Stimulated activated CD4-positive, alpha-beta T cell treated with anti-CD3 and anti-CD28 coated beads, TNF-alpha, amount 100 ng/mL, for 48 hours (primary cell): ENCODE results near the gene DYTN.

ENCODE experiments used
- DNase-seq, 3 donors: peaks; one replicate each; pipeline ENCODE4 v3.0.0-alpha.2; 2020; ENCODE audit warnings: low read depth in 3 of 3

Gene DYTN

GRCh38 chr2:206700156-206700555 lies 18.0 kb downstream of the DYTN start:
- DNase-seq: no peak

- DNase-seq: no peak
Measured at GRCh38 chr2:206698811-206699210, 19.4 kb downstream of the DYTN start.

GRCh38 chr2:206696910-206697309 lies 21.3 kb downstream of the DYTN start:
- no peak for DNase-seq

GRCh38 chr2:206693399-206694137 lies 24.6 kb downstream of the DYTN start:
- DNase-seq: peak in 2 of 3 donors; percentile 10 to 19

- DNase-seq: no peak
Measured at GRCh38 chr2:206692971-206693370, 25.2 kb downstream of the DYTN start.

GRCh38 chr2:206688990-206689389 lies 29.2 kb downstream of the DYTN start:
- DNase-seq: no peak

- DNase-seq: no peak
Measured at GRCh38 chr2:206688453-206688852, 29.7 kb downstream of the DYTN start.

GRCh38 chr2:206683546-206683945 lies 34.6 kb downstream of the DYTN start:
- no peak for DNase-seq

- no peak for DNase-seq
Measured at GRCh38 chr2:206670531-206671319, 47.5 kb downstream of the DYTN start.

GRCh38 chr2:206665251-206665650 lies 52.9 kb downstream of the DYTN start:
- no peak for DNase-seq

GRCh38 chr2:206657087-206657486 lies 61.1 kb downstream of the DYTN start:
- DNase-seq: no peak

GRCh38 chr2:206647985-206648384 lies 70.2 kb downstream of the DYTN start:
- no peak for DNase-seq

- peak; percentile 2 to 9 (median 3) for DNase-seq
Measured at GRCh38 chr2:206642075-206643025, 75.8 kb downstream of the DYTN start, which contains the start of gene FAM237A. FAM237A (plus strand) TSS chr2:206642487; CDS start chr2:206644237, 1,750 bp downstream.

- no peak for DNase-seq
Measured at GRCh38 chr2:206641226-206641625, 77.0 kb downstream of the DYTN start.

- no peak for DNase-seq
Measured at GRCh38 chr2:206639636-206640035, 78.6 kb downstream of the DYTN start.

GRCh38 chr2:206635015-206635414 lies 83.2 kb downstream of the DYTN start:
- no peak for DNase-seq

GRCh38 chr2:206631340-206631739 lies 86.9 kb downstream of the DYTN start:
- DNase-seq: no peak

- DNase-seq: no peak
Measured at GRCh38 chr2:206627632-206628031, 90.6 kb downstream of the DYTN start.

GRCh38 chr2:206626108-206626507 lies 92.1 kb downstream of the DYTN start:
- no peak for DNase-seq

- DNase-seq: no peak
Measured at GRCh38 chr2:206619011-206619410, 99.2 kb downstream of the DYTN start.

GRCh38 chr2:206616151-206616550 lies 102.0 kb downstream of the DYTN start:
- no peak for DNase-seq
